Stimulated activated CD4-positive, alpha-beta T cell treated with anti-CD3 and anti-CD28 coated beads, Interleukin-12 subunit alpha, Interleukin-12 subunit beta, amount 100 ng/mL, for 48 hours (primary cell): ENCODE data around the gene CLCF1.

Source experiments
- DNase-seq, 3 donors: peaks; one replicate each; pipeline ENCODE4 v3.0.0-alpha.2; 2020; ENCODE audit warnings: low read depth in 2 of 3, low spot score in 1 of 3

CLCF1 gene

GRCh38 chr11:67357831-67358670 lies 15.3 kb downstream of the CLCF1 start:
- DNase-seq, result no peak

- DNase-seq, result peak; percentile 48 to 64 (median 53)
Measured at GRCh38 chr11:67356864-67357561, 16.4 kb downstream of the CLCF1 start.

GRCh38 chr11:67356387-67356863 lies 17.0 kb downstream of the CLCF1 start:
- no peak for DNase-seq

GRCh38 chr11:67355794-67356386 lies 17.5 kb downstream of the CLCF1 start:
- no peak for DNase-seq

- no peak for DNase-seq
Measured at GRCh38 chr11:67355023-67355793, 18.2 kb downstream of the CLCF1 start.

GRCh38 chr11:67354075-67355022 lies 19.0 kb downstream of the CLCF1 start:
- DNase-seq, result no peak

- peak; percentile 88 to 95 (median 93) for DNase-seq
Measured at GRCh38 chr11:67353317-67354074, 19.9 kb downstream of the CLCF1 start, which contains the start of gene POLD4. Gene POLD4 (minus strand): TSS chr11:67353546. CDS start chr11:67353399, 147 bp downstream.

GRCh38 chr11:67352546-67353316 lies 20.7 kb downstream of the CLCF1 start:
- no peak for DNase-seq

- DNase-seq, result peak in 1 of 3 donors; percentile 46
Measured at GRCh38 chr11:67351275-67352005, 22.0 kb downstream of the CLCF1 start.

GRCh38 chr11:67349928-67350465 lies 23.4 kb downstream of the CLCF1 start:
- no peak for DNase-seq

GRCh38 chr11:67349457-67349856 lies 23.9 kb downstream of the CLCF1 start:
- DNase-seq, result no peak

- DNase-seq, result no peak
Measured at GRCh38 chr11:67349036-67349435, 24.4 kb downstream of the CLCF1 start.

GRCh38 chr11:67347964-67348749 lies 25.2 kb downstream of the CLCF1 start:
- DNase-seq, result no peak

GRCh38 chr11:67345920-67346819 lies 27.2 kb downstream of the CLCF1 start:
- no peak for DNase-seq

GRCh38 chr11:67345247-67345919 lies 28.0 kb downstream of the CLCF1 start:
- no peak for DNase-seq
